Stimulated activated CD8-positive, alpha-beta memory T cell treated with anti-CD3 and anti-CD28 coated beads, Interleukin-12 subunit alpha, Interleukin-12 subunit beta, amount 100 ng/mL, for 1 hour (primary cell): ENCODE results near the gene UBE3C.

ENCODE experiments used
- DNase-seq: peaks from one replicate; pipeline ENCODE4 v3.0.0-alpha.2; 2020; ENCODE audit warnings: low read depth

The UBE3C gene

DNA sequence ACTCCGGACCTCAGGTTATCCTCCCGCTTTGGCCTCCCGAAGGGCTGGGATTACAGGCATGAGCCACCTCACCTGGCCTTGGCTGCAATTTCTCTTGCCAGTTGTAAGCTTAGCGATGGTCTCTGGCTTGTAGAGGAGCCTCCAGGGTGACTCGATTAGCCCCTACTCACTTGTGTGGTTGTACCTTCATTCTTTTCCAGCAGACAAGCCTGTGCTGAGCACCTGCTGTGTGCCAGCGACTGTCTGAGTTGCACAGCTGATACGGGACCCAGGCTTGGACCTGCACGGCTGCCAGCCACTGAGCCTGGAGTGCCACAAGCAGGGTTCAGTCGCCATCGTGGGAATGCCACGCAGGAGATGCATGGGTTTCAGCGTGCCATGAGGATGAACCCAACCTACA is 156.0 kb downstream of the UBE3C start:
- DNase-seq = no peak

DNA sequence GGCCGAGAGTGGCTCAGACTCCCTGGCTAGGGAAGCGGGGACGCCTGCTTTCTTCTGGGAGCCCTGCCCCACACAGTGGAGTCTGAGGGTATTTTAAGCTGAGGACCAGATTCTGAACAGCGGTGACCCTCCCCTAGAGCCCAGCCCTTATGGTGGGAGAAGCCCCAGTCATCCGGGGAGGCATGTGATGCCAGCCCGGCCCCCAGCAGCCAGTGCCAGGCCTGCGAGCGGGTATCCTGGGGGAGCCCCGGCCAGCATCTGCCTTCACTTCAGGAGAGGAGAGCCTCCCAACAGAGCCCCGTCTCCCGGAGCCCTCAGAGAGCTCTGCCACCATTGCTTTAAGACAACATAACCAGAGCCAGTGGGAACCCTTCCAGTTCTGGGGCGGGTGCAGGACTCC is 156.6 kb downstream of the UBE3C start:
- DNase-seq = no peak

DNA sequence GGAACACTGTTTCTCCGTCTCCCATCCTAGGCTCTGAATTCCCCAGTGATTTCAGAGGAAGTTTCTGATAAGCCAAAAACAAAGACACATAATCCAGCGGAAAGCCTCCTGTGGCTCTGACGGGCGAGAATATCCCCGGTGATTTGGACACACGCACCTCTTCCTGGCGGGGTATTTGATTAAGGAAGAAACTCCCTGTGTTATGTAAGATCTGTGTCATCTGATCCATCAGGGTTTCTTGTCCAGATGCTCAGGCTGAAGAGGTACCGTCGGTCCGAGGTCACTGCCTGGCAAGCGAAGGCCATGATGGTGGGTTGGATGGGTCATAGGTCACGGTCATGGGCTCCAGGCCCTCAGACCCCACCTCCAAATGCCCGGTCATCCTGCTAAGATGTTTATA is 158.5 kb downstream of the UBE3C start:
- no peak for DNase-seq

DNA sequence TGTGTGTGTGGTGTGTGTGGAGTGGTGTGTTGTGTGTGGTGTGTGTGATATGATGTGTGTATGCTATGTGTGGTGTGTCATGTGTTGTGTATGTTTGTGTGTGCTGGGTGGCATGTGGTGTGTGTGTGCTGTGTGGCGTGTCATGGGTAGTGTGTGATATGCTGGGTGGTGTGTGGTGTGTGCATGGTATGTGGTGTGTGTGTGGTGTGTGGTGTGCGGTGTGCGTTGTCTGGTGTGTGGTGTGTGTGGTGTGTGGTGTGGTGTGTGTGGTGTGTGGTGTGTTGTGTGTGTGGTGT is 160.5 kb downstream of the UBE3C start:
- no peak for DNase-seq

- DNase-seq = no peak
Observed at GRCh38 chr7:157299613-157300368, 161.1 kb downstream of the UBE3C start.

GRCh38 chr7:157300369-157300825 is 161.7 kb downstream of the UBE3C start:
- no peak for DNase-seq

DNA sequence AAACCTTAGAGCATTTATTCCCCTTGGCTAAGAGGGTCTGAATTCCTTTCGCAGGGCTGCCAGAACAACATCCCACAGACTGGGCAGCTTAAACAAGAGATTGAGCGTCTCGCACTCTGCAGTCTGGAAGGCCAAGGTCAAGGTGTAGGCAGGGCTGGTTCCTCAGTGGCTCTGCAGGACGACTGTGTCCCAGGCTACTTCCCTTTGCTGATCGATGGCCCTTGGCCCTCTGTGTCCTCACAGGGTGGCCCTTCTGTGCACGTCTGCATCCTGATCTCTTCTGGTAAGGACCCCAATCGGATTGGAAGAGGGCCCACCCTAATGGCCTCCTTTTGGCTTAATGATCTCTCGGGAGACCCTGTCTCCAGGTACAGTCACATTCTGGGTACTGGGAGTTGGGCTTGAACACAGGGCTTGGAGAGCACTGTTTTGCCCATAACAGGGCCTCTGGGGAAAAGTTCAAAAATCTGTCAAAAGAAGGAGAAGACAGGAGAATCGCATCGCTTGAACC is 162.9 kb downstream of the UBE3C start:
- DNase-seq = no peak

DNA sequence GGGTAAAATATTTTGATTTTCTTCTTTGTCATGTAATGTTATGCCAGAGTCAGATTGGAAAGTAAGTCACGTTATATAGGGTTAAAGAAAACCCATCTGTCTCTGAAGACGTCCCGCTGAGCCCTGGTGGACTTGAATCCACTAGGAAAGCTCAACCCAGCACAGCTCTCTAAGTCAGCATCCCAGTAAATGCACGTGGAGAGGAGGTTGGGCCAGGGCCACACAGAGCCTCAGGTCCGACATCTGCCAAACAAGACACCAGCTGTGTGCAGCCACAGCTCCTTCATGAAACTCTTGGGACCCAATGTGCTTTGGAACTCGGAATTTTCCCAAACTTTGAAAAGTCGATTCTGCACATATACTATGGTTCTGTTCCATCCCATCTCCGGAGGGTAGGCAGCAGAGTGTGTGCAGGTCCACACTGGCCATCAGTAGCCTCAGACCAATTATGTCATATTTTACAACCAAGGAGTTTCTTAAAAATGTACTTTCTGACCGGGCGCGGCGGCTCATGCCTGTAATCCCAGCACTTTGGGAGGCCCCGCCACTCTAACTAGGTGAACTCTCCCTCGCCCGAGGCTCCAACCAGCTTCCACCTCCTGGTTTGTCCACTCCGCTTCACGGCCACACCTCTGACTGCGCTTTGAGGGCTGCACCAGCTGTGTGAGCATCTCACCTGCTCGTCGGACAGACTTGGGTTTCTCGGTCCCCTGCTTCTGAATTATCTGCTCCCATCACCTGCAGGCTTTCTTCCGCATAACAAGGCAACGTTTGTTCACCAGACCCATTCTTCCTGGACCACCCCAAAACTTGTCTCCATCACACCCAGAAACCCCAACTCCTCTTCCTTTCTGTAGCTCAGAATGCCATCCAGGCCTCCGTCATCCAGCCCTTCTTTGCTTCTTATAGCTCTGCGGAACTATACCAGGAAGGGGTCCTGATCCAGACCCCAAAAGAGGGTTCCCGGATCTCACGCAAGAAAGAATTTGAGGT is 168.4 kb downstream of the UBE3C start:
- DNase-seq = no peak

DNA sequence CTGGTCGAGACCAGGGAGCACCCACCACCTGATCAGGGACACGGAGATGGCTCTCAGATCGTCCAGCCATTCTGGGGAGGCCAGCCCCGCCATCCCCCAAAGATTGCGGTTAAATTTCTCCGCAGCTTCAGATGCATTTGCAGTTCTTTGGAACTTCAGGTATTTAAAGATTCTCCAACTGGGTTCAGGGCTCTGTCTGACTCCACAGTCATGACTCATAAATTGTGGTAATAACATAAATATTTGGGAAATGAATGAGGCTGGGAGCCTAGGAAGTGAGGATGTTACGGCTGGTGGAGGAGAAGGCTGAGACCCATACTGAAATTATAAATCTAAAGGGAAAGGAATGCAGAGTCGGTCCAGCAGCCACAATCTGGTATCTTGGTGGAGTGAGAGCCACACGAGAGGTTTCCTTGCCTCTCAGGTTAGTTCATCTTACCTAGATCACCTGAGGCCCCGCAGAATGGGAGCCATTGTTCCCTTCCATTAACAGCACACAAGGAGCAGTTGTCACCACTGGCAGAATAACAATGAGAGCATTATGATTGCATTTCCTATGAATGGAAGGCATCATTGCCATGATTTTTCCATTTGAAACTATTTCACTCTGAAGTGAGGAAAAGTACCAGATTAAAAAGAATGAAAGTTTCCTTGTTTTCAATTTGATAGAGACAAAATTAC is 171.4 kb downstream of the UBE3C start:
- DNase-seq = no peak

DNA sequence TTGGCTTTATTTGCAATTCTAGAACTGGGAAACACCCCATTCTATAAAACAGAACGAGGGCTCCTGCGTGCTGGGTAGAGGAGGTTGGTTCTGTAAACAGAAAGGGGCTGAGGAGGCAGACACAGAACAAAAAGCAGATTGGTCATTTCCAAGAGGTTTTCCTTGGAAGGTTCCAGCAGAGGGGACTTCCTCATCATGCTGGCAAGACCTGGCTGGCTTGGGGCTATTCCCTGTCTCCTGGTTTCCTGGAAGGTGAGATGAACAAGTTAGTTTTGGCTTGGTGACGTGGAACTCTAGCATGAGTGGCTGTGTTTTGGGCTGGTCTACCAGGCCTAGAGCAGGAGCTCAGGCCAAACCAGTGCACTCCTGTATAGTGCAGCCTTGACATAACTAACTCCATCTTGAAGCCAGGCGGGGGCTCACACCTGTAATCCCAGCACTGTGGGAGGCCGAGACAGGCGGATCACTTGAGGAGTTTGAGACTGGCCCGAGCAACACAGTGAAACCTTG is 172.0 kb downstream of the UBE3C start:
- no peak for DNase-seq

- DNase-seq = no peak
Observed at GRCh38 chr7:157312941-157313340, 174.2 kb downstream of the UBE3C start.

DNA sequence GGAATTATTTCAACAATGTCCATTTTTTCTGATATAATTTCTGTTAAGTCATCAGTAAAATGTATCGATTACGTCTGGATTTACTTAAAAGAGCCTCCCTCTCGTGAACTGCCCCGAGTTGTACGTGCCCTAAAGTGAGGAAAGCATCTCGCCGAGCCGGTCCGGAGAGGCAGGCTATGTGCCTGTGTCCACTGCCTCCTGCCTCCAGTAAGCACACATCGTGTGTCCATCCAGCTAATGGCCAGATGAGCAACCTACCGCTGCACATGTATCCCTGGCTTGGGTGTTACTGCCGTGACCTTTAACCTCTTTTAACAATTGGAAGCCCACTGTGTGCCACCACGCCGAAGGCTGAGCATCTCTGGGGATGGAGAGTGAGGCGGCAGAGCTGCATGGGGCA is 174.9 kb downstream of the UBE3C start:
- no peak for DNase-seq

DNA sequence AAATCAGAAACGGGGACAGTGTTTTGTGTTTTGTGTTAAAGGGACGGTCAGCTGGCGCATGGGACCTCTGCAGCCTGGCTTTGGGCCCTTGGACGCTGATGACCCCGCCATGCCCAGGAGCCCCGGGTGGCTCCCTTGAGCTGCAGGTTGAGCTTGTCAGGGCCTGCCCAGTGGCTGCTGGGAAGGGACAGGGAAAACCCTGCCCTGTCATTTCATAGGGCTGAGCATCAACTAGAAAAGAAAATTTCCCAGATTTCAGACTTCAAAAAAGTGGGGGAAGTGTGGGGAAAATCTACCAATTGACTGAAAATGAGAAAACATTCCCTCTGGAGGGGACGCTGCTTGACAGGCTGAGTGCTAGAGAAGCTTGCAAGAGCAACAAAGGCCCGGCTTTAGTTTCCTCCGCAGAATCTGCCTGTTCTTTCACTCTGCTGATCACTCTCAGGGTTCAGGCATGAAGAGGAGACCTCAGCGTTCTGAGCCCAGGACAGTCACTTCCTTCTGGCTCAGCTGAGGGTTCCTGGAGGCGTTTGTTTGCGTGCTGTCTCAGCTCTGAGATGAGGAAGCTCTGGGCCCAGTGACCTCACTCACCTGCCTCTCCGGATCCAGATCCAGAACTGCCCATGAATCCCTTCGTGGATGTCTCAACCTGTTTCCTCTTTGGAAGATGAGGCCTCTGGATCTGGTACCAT is 179.4 kb downstream of the UBE3C start:
- no peak for DNase-seq
